GM18502 (cell line): ENCODE measurements around the gene PPARA.
"Not testable (repeated sequence)": the region's sequence is repeated elsewhere in the genome, so short reads cannot be mapped to it uniquely, and the experiment has no call there.

Experiments
- ATAC-seq: cut with Tn5 transposase; IDR thresholded peaks from one replicate; pipeline ENCODE4 v1.9.1; 2021; ENCODE audit warnings: mild to moderate bottlenecking; ENCODE audit not compliant: unreplicated experiment, poor library complexity

The PPARA gene

DNA sequence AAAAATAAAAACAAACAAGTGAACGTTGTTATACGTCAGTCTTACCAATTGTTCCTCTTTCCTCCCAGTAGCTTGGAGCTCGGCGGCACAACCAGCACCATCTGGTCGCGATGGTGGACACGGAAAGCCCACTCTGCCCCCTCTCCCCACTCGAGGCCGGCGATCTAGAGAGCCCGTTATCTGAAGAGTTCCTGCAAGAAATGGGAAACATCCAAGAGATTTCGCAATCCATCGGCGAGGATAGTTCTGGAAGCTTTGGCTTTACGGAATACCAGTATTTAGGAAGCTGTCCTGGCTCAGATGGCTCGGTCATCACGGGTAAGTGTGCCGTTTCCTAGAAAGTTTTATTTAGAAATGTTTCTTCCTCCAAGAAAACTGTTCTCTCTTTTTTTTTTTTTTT lies 47.9 kb downstream of the PPARA start:
- no peak for ATAC-seq

GRCh38 chr22:46198806-46199205 lies 48.5 kb downstream of the PPARA start:
- ATAC-seq, result not testable (repeated sequence)

DNA sequence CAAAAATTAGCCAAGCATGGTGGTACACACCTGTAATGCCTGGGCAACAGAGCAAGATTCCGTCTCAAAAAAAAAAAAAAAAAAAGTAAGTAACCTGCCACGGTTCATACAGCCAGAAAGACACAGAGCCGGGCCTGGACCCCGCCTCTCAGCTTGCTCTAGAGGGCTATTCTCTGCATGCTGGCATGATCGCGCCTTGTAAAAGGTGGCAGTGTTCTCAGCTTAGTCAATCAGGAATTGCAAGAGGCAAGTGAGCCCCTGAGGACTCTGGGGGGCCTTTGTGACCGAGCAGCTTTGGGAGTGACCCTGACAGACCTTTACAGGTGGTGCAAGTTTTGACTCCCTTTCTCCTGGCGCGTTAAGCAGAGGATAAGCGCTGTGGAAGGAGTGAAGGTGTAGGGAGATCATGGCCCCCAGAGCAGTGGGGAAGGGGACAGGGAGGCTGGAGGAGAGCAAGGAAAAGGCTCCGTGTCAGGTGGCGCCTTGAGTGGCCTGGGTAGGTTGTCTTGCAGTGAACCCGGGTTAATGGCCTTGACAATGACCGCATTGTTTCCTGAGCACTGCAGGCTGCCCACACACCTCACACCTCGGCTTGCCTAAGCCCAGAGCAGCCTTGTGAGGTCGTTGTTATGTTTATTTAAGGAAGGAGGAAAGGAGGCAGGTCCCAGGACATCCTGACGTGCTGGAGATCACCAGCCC lies 50.9 kb downstream of the PPARA start:
- no peak for ATAC-seq

- ATAC-seq, result no peak
Measured at GRCh38 chr22:46202897-46203600, 52.7 kb downstream of the PPARA start.

GRCh38 chr22:46203601-46203980 lies 53.3 kb downstream of the PPARA start:
- ATAC-seq, result no peak

DNA sequence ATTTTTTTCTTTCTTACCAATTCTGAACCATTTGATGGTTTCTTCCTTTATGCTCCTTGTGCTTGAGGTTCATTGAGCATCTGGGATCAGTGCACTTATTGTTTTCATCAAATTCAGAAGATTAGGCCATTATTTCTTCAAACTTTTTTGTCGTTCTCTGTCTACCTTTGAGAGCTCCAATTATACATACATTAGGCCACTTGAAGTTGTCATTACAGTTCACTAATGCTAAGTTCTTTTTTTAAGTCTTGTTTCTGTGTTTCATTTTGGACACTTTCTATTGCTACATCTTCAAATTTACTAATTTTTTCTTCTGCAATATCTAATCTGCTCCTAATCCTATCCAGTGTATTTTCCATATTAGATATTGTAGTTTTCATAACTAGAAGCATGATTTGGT lies 58.9 kb downstream of the PPARA start:
- no peak for ATAC-seq

GRCh38 chr22:46212195-46212594 lies 61.9 kb downstream of the PPARA start:
- no peak for ATAC-seq

DNA sequence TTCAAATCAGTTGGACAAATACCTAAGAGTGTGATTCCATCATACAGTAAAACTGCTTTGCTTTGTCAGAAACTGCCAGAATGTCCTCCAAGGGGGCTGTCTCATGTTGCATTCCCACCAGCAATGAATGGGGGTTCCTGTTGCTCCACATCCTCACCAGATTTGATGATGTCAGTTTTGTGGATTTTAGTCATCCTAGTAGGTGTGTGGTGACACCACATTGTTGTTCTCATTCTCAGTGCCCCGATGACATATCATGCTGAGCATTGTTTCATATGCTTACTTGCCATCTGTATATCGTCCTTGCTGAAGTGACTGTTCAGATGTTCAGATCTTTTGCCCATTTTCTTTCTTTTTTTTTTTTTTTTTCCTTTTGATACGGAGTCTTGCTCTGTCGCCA lies 62.7 kb downstream of the PPARA start:
- ATAC-seq, result no peak

- ATAC-seq, result no peak
Measured at GRCh38 chr22:46214149-46214548, 63.8 kb downstream of the PPARA start.

DNA sequence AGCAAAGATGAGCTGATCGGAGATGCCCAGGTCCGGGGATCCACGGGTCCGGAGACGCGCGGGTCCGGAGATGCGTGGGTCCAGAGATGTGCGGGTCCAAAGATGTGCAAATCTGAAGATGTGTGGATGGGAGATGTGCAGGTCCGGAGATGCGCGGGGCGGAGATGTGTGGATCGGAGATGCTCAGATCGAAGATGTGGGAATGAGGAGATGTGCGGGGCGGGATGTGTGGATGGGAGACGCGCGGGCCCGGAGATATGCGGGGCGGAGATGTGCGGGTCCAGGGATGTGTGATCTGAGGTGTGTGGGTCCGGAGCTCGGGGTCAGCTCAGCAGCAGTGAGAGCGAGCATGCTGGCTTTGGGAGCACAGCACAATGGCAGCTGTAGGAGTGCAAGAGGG lies 64.3 kb downstream of the PPARA start:
- ATAC-seq, result no peak

GRCh38 chr22:46219636-46220035 lies 69.3 kb downstream of the PPARA start:
- no peak for ATAC-seq

GRCh38 chr22:46220921-46221320 lies 70.6 kb downstream of the PPARA start:
- no peak for ATAC-seq

DNA sequence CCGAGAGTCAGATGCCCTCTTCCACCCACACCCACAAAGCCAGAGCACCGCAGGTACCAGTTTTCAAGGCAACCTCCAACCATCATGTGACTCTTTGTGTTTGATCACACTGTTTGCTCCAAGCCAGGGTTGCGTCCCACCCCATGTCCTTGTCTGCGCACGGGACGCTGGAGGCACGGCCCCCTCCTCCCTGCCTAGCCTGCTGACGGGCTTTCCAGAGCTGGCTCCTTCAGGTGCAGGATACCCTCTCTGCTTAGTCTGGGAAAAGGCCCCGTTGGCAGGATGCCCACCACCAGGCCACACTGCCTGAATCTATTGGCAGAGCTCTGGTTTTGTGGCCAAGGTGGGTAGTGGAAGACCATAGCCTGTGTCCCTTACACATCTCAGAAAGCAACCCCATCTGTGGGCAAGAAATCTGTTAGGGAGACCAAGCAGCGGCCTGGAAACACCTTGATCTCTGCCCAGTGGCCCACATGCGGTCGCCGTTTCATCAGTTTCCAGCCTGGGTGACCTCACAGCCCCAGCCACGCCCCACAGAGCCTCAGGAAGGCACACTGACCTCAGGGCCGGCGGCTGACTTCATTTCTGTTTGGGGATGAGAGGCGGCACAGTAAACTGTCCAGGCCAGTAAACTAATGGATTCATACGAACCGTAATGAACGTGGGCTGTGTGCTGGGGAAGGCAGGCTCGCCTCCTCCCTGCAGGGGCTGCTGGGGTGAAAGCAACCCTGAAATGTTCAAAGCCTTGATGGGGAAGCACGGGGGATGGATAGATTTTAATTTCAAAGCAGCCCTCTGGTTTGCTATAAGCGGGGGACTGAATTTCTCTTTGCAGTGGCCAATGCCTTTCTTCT lies 73.9 kb downstream of the PPARA start:
- no peak for ATAC-seq

- no peak for ATAC-seq
Measured at GRCh38 chr22:46224898-46225290, 74.6 kb downstream of the PPARA start.

GRCh38 chr22:46225631-46226030 lies 75.3 kb downstream of the PPARA start:
- ATAC-seq, result no peak

GRCh38 chr22:46226577-46226976 lies 76.3 kb downstream of the PPARA start:
- no peak for ATAC-seq

DNA sequence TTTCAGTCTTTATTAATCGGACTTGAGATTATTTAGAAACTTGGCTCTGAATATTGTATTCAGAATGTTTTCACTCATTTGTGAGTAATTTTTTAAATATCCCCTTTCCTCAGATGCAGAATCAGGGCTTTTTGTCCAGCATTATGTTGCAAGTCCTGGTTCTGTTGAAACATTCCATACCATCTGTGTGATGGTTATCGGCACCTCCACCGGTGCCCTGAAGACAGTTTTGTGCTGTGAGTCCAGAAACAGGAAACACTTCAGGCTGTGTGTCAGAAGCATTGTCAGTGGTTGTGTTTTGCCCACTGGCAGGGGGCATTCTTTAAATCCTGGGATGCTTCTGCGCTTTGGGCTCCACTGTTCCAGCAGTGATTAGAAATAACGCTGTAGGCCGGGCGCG lies 79.4 kb downstream of the PPARA start:
- ATAC-seq, result no peak

DNA sequence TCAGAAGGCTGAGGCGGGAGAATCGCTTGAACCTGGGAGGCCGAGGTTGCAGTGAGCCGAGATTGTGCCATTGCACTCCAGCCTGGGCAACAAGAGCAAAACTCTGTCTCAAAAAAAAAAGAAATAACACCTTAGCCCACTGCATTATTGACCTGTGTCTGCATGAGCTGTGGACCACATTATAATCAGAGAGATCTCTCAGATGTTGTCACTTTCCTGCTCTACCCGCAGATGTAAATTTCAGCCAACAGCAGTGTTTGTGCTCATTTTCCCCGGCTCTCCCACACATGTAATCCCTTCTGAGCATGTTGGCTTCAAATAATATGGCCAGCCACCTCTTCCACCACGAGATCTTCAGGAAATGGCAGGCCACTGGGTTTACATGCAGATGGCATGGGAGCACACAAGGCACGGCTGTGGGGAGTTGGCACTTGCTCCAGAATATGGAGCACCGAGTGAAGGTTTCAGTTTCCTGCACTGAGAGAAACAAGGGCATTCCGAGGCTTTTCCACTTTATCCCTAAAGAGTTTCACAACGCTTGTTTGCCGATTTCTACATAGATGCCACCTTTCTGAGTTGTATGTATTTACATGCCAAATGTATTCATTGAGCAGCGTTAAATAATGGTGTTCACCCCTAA lies 80.1 kb downstream of the PPARA start:
- no peak for ATAC-seq

DNA sequence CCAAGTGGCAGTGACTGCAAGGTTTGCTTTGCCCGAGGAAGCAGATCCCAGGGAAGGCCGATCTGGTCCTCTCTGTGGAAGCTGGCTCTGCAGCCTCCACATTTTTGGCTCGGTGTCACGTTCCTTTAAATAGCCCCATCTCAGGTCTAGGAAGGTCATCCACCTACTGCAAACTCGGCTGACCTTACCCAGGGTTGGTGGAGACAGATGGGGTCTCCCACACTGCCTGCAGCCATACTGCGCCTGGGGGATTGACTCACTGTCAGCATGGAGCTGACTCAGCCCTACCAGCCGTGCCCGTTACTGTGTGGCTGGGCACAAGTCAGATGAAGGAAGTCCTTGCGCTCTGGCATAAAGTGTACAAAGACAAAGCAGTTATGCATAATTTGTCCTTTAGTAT lies 82.9 kb downstream of the PPARA start:
- no peak for ATAC-seq

GRCh38 chr22:46234969-46235368 lies 84.6 kb downstream of the PPARA start:
- no peak for ATAC-seq
